GM21528 (cell line): ENCODE results near the gene JAML.

Source experiments
- ATAC-seq: cut with Tn5 transposase; IDR thresholded peaks from one replicate; pipeline ENCODE4 v1.9.1; 2021; ENCODE audit warnings: mild to moderate bottlenecking, moderate library complexity; ENCODE audit not compliant: unreplicated experiment, low FRiP score

Gene JAML

GRCh38 chr11:118151431-118151830 is 73.4 kb downstream of the JAML start:
- ATAC-seq: no peak

GRCh38 chr11:118149493-118149892 is 75.3 kb downstream of the JAML start:
- no peak for ATAC-seq

- ATAC-seq: no peak
Measured at GRCh38 chr11:118148856-118149255, 76.0 kb downstream of the JAML start.

GRCh38 chr11:118148240-118148639 is 76.6 kb downstream of the JAML start:
- no peak for ATAC-seq

- no peak for ATAC-seq
Measured at GRCh38 chr11:118147502-118147901, 77.3 kb downstream of the JAML start.

- no peak for ATAC-seq
Measured at GRCh38 chr11:118146554-118146953, 78.3 kb downstream of the JAML start.

GRCh38 chr11:118145285-118146227 is 79.3 kb downstream of the JAML start:
- ATAC-seq: peak; percentile 65

GRCh38 chr11:118144301-118145268 is 80.2 kb downstream of the JAML start:
- no peak for ATAC-seq
